T-helper 2 cell treated with Interferon-gamma antibody and Interleukin-4, amounts not matched to agents 100 ng/mL and 5 ng/mL, for 36 hours (primary cell): ENCODE results near the gene DPP10. TPM values are rescaled to one million over a fixed set of nuclear protein-coding genes. Genes with fewer than 3 reads are reported as not detected.
"Not testable (repeated sequence)": the region's sequence is repeated elsewhere in the genome, so short reads cannot be mapped to it uniquely, and the experiment has no call there.

Experiments used
- intact Hi-C: fragments of 100-400 bp; cut with micrococcal nuclease; formaldehyde crosslinking; loops from one replicate; pipeline ENCODE4 v1.15.1; 2023
- total RNA-seq: library from RNA; stranded (reverse); gene quantifications from 2 replicates; pipeline ENCODE4 v1.2.3, GENCODE V29; 2022

The DPP10 gene
- not detected in 2 replicates for total RNA-seq

DNA sequence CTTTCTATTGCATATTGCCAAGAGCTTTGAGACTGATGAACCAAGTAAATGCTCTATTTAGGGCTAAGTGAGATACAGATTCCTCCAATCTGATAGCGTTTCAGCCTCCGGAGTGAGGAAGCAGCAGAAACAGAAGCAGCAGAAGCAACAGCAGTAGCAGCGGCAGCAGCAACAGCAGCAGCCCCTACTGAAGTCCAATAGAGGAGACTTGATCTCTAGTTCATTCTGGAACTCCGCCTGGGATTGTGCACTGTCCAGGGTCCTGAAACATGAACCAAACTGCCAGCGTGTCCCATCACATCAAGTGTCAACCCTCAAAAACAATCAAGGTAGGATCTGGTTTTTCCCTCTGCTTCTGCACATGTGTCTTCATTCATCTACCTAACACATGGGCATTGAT lies at the start of gene DPP10:
Gene DPP10, plus strand, starts transcription at position 132 of the 400 bp plus-strand sequence.
- intact Hi-C loops: no loop called here

DNA sequence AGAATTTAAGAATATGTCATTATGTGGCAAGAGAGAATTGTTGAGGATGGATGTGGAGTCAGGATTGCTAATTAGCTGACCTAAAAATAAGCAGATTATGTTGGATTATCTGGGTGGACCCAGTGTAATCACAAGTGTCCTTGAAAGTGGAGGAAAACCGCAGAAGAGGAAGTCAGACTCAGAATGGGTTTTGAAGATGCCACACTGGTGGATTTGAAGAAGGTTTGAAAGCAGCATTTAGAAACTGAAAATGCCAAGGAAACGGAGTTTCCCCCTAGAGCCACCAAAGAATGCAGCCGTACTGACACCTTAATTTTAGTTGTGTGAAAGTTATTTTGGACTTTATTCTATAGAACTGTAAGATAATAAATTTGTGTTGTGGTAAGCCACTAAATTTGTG lies 41.6 kb upstream of the DPP10 start:
- intact Hi-C loops: no loop called here

DNA sequence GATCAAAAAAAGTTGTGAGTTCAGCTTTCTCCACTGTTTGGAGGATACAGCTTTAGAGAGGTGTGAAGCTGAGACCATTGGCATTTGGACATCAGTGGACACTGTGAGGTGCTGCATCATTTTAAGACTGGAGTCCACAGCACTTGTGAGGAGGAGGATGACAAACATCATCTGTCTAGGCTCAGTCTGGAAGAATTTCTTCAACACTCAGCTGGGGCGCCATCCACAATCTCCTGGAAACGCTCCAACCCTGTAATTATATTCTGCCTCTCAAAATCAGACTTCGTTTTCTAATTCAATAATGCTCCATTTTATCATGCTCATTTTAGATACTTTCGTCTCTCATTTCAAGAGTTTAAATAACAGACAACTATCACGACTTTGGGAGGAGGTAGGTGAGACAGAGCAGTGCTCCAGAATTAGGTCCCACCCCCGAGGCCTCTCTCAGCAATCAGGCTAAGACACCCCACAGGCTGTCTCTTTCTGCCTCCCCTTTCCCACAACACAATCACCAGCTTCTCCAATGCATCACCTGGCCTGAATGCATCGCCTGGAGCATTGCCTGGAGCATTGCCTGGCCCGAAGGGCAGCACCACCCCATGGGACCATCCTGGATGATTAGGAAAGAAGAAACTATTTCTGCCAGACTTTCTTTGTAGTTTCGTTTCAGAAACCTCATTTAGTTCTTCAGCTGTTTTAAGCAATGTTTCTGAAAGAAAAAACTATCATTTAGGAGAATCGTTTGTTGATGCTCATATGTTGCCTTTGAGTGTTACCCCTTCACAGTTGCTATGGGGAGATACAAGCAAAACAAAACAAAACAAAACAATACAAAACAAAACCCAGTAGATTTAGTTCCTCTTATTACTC lies 37.0 kb upstream of the DPP10 start:
- intact Hi-C loops: no loop called here

DNA sequence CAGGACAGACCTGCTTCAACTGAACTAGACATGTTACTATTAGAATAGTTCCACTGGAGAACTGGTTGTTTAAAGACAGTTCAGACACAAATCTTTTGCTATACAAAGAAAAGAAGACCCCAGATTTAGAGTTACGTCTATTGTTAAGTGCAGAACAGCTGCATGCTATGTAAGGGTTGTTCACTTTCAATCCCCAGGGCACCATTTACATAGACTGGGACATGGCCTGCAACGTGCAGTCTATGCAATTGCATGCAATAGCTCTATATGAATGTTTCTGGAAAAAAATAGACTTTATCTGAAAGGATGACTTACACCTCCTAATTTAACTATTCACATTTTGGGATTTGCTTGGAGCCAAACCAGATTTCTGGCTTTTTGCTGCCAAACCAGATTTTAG lies 36.1 kb upstream of the DPP10 start:
- intact Hi-C loops: no loop called here

GRCh38 chr2:114407353-114407752 lies 35.1 kb upstream of the DPP10 start:
- intact Hi-C loops: not testable (repeated sequence)

GRCh38 chr2:114421781-114422180 lies 20.7 kb upstream of the DPP10 start:
- intact Hi-C loops: no loop called here

GRCh38 chr2:114424699-114425098 lies 17.7 kb upstream of the DPP10 start:
- intact Hi-C loops: no loop called here

GRCh38 chr2:114426756-114427155 lies 15.7 kb upstream of the DPP10 start:
- intact Hi-C loops: no loop called here

DNA sequence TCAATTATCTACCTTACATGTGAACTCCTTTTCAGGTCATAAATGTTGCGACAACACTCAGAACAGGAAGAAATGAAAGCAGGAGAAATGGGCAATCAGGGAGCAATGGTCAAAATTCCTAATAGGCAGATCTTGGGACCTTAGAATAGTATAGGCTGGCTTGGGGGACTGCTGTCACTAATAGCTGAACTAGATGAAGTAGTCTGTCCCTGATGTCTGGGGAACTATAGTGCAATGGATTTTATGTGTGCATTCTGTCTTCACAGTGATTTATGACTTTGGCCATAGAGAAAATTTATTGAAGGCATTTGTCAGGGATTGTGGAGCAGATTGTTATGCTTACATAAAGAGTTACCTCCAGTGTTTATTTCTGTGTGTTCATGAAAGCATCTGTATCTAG lies 6.1 kb upstream of the DPP10 start:
- intact Hi-C loops: no loop called here

DNA sequence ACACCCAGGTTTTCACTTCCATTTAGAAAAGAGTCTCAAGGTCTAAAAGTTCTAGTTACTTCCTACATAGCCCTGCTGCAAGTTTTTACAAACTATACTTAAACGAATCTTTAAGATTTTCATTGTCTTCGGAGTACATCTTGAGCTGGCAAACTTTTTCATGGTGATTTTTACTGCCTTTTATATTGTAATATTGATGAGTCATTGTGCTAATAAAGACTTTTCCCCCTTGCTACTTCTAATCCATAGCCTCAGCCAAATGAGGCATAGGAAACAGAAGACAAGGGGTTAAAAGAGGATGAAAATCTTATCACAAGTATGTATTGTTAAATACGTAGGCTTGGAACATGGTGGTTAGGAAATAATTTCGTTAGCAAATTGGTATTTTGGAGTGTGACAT lies 4.1 kb downstream of the DPP10 start:
- intact Hi-C loops: no loop called here

GRCh38 chr2:114450639-114451038 lies 8.2 kb downstream of the DPP10 start:
- intact Hi-C loops: no loop called here

- intact Hi-C loops: no loop called here
These were observed 14.1 kb downstream of the DPP10 start for GRCh38 chr2:114456566-114456965.

- intact Hi-C loops: no loop called here
These were observed 15.5 kb downstream of the DPP10 start for GRCh38 chr2:114457956-114458355.

GRCh38 chr2:114461116-114461515 lies 18.7 kb downstream of the DPP10 start:
- intact Hi-C loops: no loop called here

GRCh38 chr2:114464961-114465706 lies 22.7 kb downstream of the DPP10 start:
- intact Hi-C loops: no loop called here

DNA sequence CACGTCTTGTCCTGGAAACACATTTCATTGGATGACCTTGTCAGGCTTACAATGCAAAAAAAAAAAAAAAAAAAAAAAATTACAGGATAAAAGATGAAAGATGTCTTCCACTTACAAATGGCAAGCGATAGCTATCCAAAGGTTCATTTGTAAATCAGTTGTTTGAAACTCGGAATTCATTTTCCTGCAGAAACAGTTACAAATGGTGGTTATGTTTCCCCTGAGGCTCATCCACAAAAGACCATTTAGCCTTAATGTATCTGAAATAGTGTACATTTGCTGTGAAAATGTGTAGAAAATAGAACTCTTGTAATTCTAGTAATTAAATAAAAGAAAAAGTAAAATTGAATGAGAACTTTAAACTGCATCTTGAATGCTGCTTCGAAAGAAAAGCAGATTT lies 25.9 kb downstream of the DPP10 start:
- intact Hi-C loops: no loop called here

GRCh38 chr2:114472246-114472645 lies 29.8 kb downstream of the DPP10 start:
- intact Hi-C loops: no loop called here

DNA sequence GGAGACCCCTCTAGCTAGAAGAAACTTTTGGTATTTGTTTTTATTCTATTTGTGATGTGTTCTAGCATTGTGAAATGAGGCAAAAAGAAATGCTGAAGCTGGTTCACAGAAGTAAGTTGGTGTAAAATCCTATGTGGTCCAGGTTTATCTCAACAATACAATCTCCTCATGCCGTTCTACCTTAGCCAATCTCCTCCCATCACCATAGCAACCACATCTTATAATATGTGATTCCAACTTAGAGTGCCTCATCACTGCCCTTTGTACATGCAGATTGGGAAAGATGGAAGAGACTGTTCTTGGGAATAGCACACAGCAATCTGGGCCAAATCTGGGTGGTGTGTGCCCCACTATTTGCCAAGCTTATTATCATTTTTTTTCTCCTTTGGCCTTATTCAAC lies 30.3 kb downstream of the DPP10 start:
- intact Hi-C loops: no loop called here

GRCh38 chr2:114488841-114489530 lies 46.5 kb downstream of the DPP10 start:
- intact Hi-C loops: no loop called here

GRCh38 chr2:114495046-114495445 lies 52.6 kb downstream of the DPP10 start:
- intact Hi-C loops: no loop called here

DNA sequence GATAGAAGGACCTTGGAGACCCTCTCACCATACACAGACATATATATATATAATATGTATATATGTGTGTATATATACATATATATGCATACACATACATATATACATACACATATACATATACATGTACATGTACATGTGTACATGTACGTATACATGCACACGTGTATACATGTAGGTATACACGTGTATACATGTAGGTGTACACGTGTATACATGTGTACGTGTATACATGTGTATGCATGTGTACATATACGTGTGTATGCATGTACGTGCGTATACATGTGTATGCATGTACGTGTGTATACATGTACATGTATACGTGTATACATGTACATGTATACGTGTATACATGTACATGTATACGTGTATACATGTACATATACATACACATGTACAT lies 54.5 kb downstream of the DPP10 start:
- intact Hi-C loops: no loop called here

- intact Hi-C loops: no loop called here
These were observed 56.7 kb downstream of the DPP10 start for GRCh38 chr2:114499101-114499500.
